AG04450 (cell line): ENCODE data around the gene NFIB. TPM values are rescaled to one million over a fixed set of nuclear protein-coding genes. Genes with fewer than 3 reads are reported as not detected.

Experiments
- CTCF ChIA-PET: fragments of 300-600, 350-600 bp; formaldehyde crosslinking; extraction: SDS; loops from one replicate; lab custom pipeline; 2022; ENCODE audit warnings: antibody characterized with exemption, inconsistent platforms; lab: Charles Lee
- POLR2A ChIA-PET: fragments of 350-600 bp; formaldehyde crosslinking; extraction: SDS; loops from one replicate; lab custom pipeline; 2021; ENCODE audit warnings: antibody characterized with exemption, inconsistent platforms; lab: Yijun Ruan, JAX
- DNase-seq: peaks from one replicate; pipeline ENCODE4 v3.0.0-alpha.2; 2011; ENCODE audit warnings: low read depth, low spot score
- H3K27ac ChIP-seq: one replicate; pipeline ENCODE4 v1.5.1; 2012; ENCODE audit warnings: low read depth, low read length, control low read depth
- H3K27me3 ChIP-seq: one replicate; pipeline ENCODE4 v1.6.0; 2012; ENCODE audit warnings: low read length; ENCODE audit not compliant: control insufficient read depth, insufficient read depth
- H3K4me3 ChIP-seq: 2 replicates; pipeline ENCODE4 v1.5.1; 2011; ENCODE audit warnings: mild to moderate bottlenecking, low read depth, low read length, control low read depth
- H3K9me3 ChIP-seq: 2 replicates; pipeline ENCODE4 v1.5.1; 2012; ENCODE audit warnings: low read length; ENCODE audit not compliant: control insufficient read depth, insufficient read depth
- CTCF ChIP-seq: IDR thresholded peaks from 2 replicates; pipeline ENCODE4 v1.5.1; 2011; ENCODE audit warnings: low read depth, low read length, control low read depth, inconsistent platforms
- polyA plus RNA-seq: library from polyadenylated mRNA; depleted of rRNA; stranded (reverse); fragments of >200 nt; gene quantifications from 2 replicates; pipeline ENCODE4 v1.2.3, GENCODE V29; 2011

Gene NFIB
- polyA plus RNA-seq, 1 experiment = 2.2 TPM

- ChIA-PET POLR2A (no interaction called here), CTCF (no interaction called here)
- Histone ChIP-seq H3K4me3 (no peak overlapping the region), H3K27ac (no peak overlapping the region), H3K27me3 (peaks cover 37% of the 10 kb centered on the region), H3K9me3 (no peaks in the 10 kb centered on the region)
- no peak for TF ChIP-seq CTCF
- DNase-seq = no peak
Observed at GRCh38 chr9:14356351-14357265, 42.7 kb upstream of the NFIB start.

GRCh38 chr9:14354201-14354600, 40.3 kb upstream of the NFIB start:
- POLR2A ChIA-PET = no interaction called here
- no peak overlapping the region for H3K4me3 ChIP-seq

GRCh38 chr9:14353222-14354056, 39.5 kb upstream of the NFIB start:
- Histone ChIP-seq H3K4me3 (no peak overlapping the region), H3K27ac (no peak overlapping the region), H3K27me3 (peaks cover 65% of the 10 kb centered on the region), H3K9me3 (no peaks in the 10 kb centered on the region)
- peak; percentile 94 for TF ChIP-seq CTCF
- POLR2A ChIA-PET = interaction anchor here (0.6 to 0.7 kb wide), 2 partner anchors 413 to 513 kb away, joined by 4 to 6 read pairs; no protein-coding TSS in a partner anchor
- DNase-seq = peak; percentile 30
- CTCF ChIA-PET = interaction anchor here (0.6 to 3.9 kb wide), 58 partner anchors 9 to 1303 kb away, joined by 3 to 39 read pairs (median 4); no protein-coding TSS in a partner anchor

More at GRCh38 chr9:14354201-14354600, 40.3 kb upstream of the NFIB start:
- DNase-seq = no peak
- Histone ChIP-seq H3K27me3 (peaks cover 61% of the 10 kb centered on the region), H3K27ac (no peak overlapping the region), H3K9me3 (no peaks in the 10 kb centered on the region)
- CTCF ChIA-PET = interaction anchor here (0.6 to 3.9 kb wide), 42 partner anchors 8 to 1304 kb away, joined by 3 to 39 read pairs (median 4); no protein-coding TSS in a partner anchor
- no peak for TF ChIP-seq CTCF

- POLR2A ChIA-PET = interaction anchor here (0.7 kb wide), 1 partner anchor 9 kb away, joined by 3 read pairs; no protein-coding TSS in a partner anchor
- CTCF ChIA-PET = interaction anchor here (0.6 to 3.9 kb wide), 20 partner anchors 10 to 1263 kb away, joined by 3 to 39 read pairs (median 4); no protein-coding TSS in a partner anchor
Observed at GRCh38 chr9:14352503-14352902, 38.6 kb upstream of the NFIB start.

More at GRCh38 chr9:14352503-14352902, 38.6 kb upstream of the NFIB start:
- no peak for DNase-seq
- no peak overlapping the region for H3K27ac ChIP-seq
- TF ChIP-seq CTCF = no peak
- no peaks in the 10 kb centered on the region; the same call in 1 of the 2 replicates for H3K9me3 ChIP-seq
- no peak overlapping the region for H3K4me3 ChIP-seq
- H3K27me3 ChIP-seq = peaks cover 75% of the 10 kb centered on the region
